K562 (cell line): Measurements from ENCODE around the gene AHCYL2. TPM values are rescaled to one million over a fixed set of nuclear protein-coding genes. Genes with fewer than 3 reads are reported as not detected.

Source experiments
- AFF1 ChIP-seq, 2 experiments: fragments of 450-650 bp; IDR thresholded peaks; 2 replicates each; pipeline ENCODE4 v1.6.1; 2018; ENCODE audit warnings: mild to moderate bottlenecking in 2 of 2, low read depth in 1 of 2; ENCODE audit not compliant: partially characterized antibody in 2 of 2
- BACH1 ChIP-seq: fragments of 200-800 bp; sonication (Bioruptor generic); IDR thresholded peaks from 2 replicates; pipeline ENCODE4 v1.6.1; 2016; ENCODE audit warnings: missing genetic modification characterization, missing compliant biosample characterization
- BMI1 ChIP-seq: fragments of 150-350 bp; IDR thresholded peaks from 2 replicates; pipeline ENCODE4 v1.6.1; 2014; ENCODE audit warnings: low read length
- CBFA2T3 ChIP-seq: fragments of 450-650 bp; IDR thresholded peaks from 2 replicates; pipeline ENCODE4 v1.6.1; 2017
- CBX1 ChIP-seq: sonication (generic); IDR thresholded peaks from 2 replicates; pipeline ENCODE4 v1.6.1; 2016; ENCODE audit warnings: antibody characterized with exemption, low read depth, mild to moderate bottlenecking
- FIP1L1 ChIP-seq: fragments of 200-400 bp; formaldehyde crosslinking; IDR thresholded peaks from 2 replicates; pipeline ENCODE4 v1.6.1; 2018; ENCODE audit warnings: mild to moderate bottlenecking, low read depth, low read length; ENCODE audit not compliant: poor library complexity, severe bottlenecking
- FOSL1 ChIP-seq: fragments of 200-800 bp; sonication (Bioruptor generic); conservative IDR thresholded peaks from 2 replicates; pipeline ENCODE4 v1.6.1; 2016; ENCODE audit warnings: missing genetic modification characterization, missing compliant biosample characterization
- IFI16 ChIP-seq: fragments of 250-450 bp; sonication (Bioruptor Pico); IDR thresholded peaks from 2 replicates; pipeline ENCODE4 v2.1.2; 2022; ENCODE audit warnings: mild to moderate bottlenecking, inconsistent platforms
- POLR3A ChIP-seq: IDR thresholded peaks from 2 replicates; pipeline ENCODE4 v1.6.1; 2011; ENCODE audit warnings: borderline replicate concordance, mild to moderate bottlenecking, moderate library complexity; ENCODE audit not compliant: insufficient read length, insufficient read depth; ENCODE audit errors: extremely low read depth
- POU5F1 ChIP-seq: fragments of 150-350 bp; IDR thresholded peaks from 2 replicates; pipeline ENCODE4 v1.6.1; 2014; ENCODE audit warnings: borderline replicate concordance, low read length, low read depth, mild to moderate bottlenecking; ENCODE audit not compliant: partially characterized antibody
- SMARCE1 ChIP-seq: fragments of 450-650 bp; IDR thresholded peaks from 2 replicates; pipeline ENCODE4 v1.7.1; 2016; ENCODE audit warnings: mild to moderate bottlenecking
- THRB ChIP-seq: fragments of 450-650 bp; formaldehyde crosslinking; conservative IDR thresholded peaks from 2 replicates; pipeline ENCODE4 v1.4.0; 2022; ENCODE audit warnings: mild to moderate bottlenecking, missing genetic modification characterization
- XRCC5 ChIP-seq: fragments of 200-400 bp; formaldehyde crosslinking; IDR thresholded peaks from 2 replicates; pipeline ENCODE4 v1.6.1; 2017; ENCODE audit warnings: low read depth, mild to moderate bottlenecking, low read length
- ZNF592 ChIP-seq: fragments of 450-650 bp; IDR thresholded peaks from 2 replicates; pipeline ENCODE4 v1.6.1; 2017; ENCODE audit warnings: antibody characterized with exemption, mild to moderate bottlenecking
- ZNF717 ChIP-seq: fragments of 250-450 bp; sonication (Bioruptor Pico); IDR thresholded peaks from 2 replicates; pipeline ENCODE4 v1.5.0; 2021
- polyA plus RNA-seq, 8 experiments: library from polyadenylated mRNA; depleted of rRNA in 4 of 8; stranded (reverse) in 5 of 8; unstranded in 3 of 8; fragments of >200 nt; fragmentation: Nextera tagmentation in 2 of 8; fragmentation: Illumina TruSeq in 1 of 8; extraction: Ambion mirVana in 2 of 8; extraction: Trizol in 1 of 8; gene quantifications; 2 replicates each; pipeline versions ENCODE4 v1.2.1 to v1.2.3, GENCODE V29; 2011 to 2014; ENCODE audit warnings: inconsistent platforms in 1 of 8, missing spikeins in 1 of 8
- total RNA-seq, 7 experiments: library from RNA; depleted of rRNA in 6 of 7; stranded (reverse); fragments of >200 nt in 6 of 7; fragmentation: Illumina TruSeq in 2 of 7; extraction: Trizol in 2 of 7; gene quantifications; 2 replicates each; pipeline versions ENCODE4 v1.2.1 to v1.2.3, GENCODE V29; 2011 to 2021; ENCODE audit warnings: low replicate concordance in 1 of 7
- TF ChIP-seq, protein P1 (sequence below): fragments of 250-450 bp; sonication (Bioruptor Pico); IDR thresholded peaks from 2 replicates; pipeline ENCODE4 v1.8.0; 2021; ENCODE audit warnings: mild to moderate bottlenecking, moderate library complexity

The AHCYL2 gene
- total and polyA plus RNA-seq, 9 of the 15 experiments (the other 6 are each of a cell fraction or from before 2014, with no cell fraction given) = 0.93 to 10.5 (median 5.2) TPM

DNA sequence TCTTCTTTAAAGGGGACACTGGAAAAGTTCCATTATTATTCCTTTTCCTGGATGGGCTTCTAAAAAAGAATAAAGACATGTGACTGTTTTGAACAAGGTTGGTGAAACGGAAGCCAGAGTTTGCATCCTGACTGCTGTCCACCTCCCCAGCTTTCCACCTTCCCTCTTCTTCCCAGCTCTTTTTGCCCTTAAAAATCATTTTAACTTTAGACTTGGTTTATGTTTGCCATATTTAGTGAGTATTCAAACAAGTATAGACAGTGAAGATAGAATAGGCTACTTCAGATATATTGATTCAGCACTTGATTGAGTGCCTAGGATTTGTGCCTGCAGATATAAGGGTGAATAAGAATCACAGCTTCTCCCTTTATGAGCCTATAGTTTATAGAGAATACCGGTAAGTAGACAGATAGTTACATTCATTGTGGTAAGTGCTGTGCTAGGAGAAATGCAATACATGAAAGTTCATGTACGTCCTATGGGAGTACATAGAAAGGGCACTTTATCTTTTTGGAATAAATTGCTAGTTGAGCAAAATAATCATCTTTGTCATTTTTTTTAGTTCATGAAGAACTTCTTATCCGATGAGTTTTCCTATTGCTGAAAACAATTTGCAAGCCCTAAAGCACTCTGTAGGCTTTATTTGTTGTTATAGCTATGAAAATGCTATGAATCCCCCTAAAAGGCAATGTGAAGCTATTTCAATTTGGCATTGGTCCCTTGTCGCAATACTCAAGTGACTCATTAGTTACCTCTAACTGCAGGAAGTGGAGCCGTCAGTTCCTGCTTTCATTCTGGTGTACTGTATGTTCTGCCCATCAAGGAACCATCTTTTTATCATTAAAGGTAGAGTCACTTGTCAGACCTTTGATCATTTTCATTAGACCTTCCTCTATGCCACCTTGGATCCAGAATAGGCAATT lies 152.2 kb downstream of the AHCYL2 start (continued):
- TF ChIP-seq ZNF592 = no peak
- no peak for TF ChIP-seq ZNF717 (CRISPR knock-in tag)
- no peak for TF ChIP-seq FIP1L1
- TF ChIP-seq SMARCE1 = no peak
- TF ChIP-seq POLR3A = no peak
- TF ChIP-seq, protein P1, sequence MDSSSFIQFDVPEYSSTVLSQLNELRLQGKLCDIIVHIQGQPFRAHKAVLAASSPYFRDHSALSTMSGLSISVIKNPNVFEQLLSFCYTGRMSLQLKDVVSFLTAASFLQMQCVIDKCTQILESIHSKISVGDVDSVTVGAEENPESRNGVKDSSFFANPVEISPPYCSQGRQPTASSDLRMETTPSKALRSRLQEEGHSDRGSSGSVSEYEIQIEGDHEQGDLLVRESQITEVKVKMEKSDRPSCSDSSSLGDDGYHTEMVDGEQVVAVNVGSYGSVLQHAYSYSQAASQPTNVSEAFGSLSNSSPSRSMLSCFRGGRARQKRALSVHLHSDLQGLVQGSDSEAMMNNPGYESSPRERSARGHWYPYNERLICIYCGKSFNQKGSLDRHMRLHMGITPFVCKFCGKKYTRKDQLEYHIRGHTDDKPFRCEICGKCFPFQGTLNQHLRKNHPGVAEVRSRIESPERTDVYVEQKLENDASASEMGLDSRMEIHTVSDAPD (CRISPR knock-in tag) = no peak
- no peak for TF ChIP-seq IFI16 (CRISPR knock-in tag)
- TF ChIP-seq XRCC5 = no peak
- no peak for TF ChIP-seq BACH1 (tag)
- TF ChIP-seq CBFA2T3 = no peak
- TF ChIP-seq AFF1 (IDR thresholded peaks at IDR 0.05; ENCODE audit: low read depth in 1 of 2, partially characterized antibody in 2 of 2) = no peak
- no peak for TF ChIP-seq THRB
- TF ChIP-seq POU5F1 = no peak
- TF ChIP-seq FOSL1 = peak; percentile 64
- TF ChIP-seq BMI1 = no peak
- TF ChIP-seq CBX1 = no peak
